Upper lobe of right lung (tissue), 1 donor: ENCODE data around the gene AIRE. TPM values are rescaled to one million over a fixed set of nuclear protein-coding genes. Genes with fewer than 3 reads are reported as not detected.

Experiments
- ATAC-seq: fragments of 200-7000 bp; cut with Tn5 transposase; one replicate; pipeline ENCODE4 v1.9.1; 2020; ENCODE audit warnings: mild to moderate bottlenecking, moderate library complexity
- DNase-seq: peaks from one replicate; pipeline ENCODE4 v3.0.0-alpha.2; 2020
- H3K27ac ChIP-seq: fragments of 200-600 bp; one replicate; pipeline ENCODE4 v1.8.0; 2022
- H3K27me3 ChIP-seq: fragments of 200-600 bp; one replicate; pipeline ENCODE4 v1.8.0; 2022; ENCODE audit warnings: mild to moderate bottlenecking
- H3K36me3 ChIP-seq: fragments of 200-600 bp; one replicate; pipeline ENCODE4 v1.8.0; 2022
- H3K4me1 ChIP-seq: fragments of 200-600 bp; one replicate; pipeline ENCODE4 v1.8.0; 2022
- H3K4me3 ChIP-seq: fragments of 200-600 bp; one replicate; pipeline ENCODE4 v1.8.0; 2022; ENCODE audit warnings: mild to moderate bottlenecking
- H3K9me3 ChIP-seq: fragments of 200-600 bp; one replicate; pipeline ENCODE4 v1.8.0; 2022
- CTCF ChIP-seq: fragments of 200-600 bp; IDR thresholded peaks from one replicate; pipeline ENCODE4 v1.8.0; 2022; ENCODE audit warnings: antibody characterized with exemption
- intact Hi-C: fragments of 100-400 bp; cut with DNase I; formaldehyde crosslinking; loops from one replicate; pipeline ENCODE4 v1.11.0; 2022
- total RNA-seq: library from RNA; stranded (reverse); fragmentation: NEBNext Ultra II Directional; extraction: Animal tissue kit (Norgen Biotek cat#: 25700); gene quantifications from one replicate; pipeline ENCODE4 v1.2.1, GENCODE V29; 2021
- donor health status: DM: no; HTN: yes; CAD: no; lungs with severe emphysema.

The AIRE gene
- total RNA-seq, 1 donor from 2014 or later: not detected

- Histone ChIP-seq H3K4me1 (no peaks in the 10 kb centered on the region), H3K27ac (no peak within 1 kb of the TSS), H3K27me3 (no peaks in the 10 kb centered on the region), H3K36me3 (no peaks in the 10 kb centered on the region), H3K9me3 (no peaks in the 10 kb centered on the region), H3K4me3 (no peak within 1 kb of the TSS)
- ATAC-seq (no peak), DNase-seq (no peak)
- intact Hi-C loops: no loop called here
- TF ChIP-seq CTCF: no peak
Measured at GRCh38 chr21:44261675-44262295, 23.9 kb upstream of the AIRE start, which contains the start of gene DNMT3L. Gene DNMT3L (minus strand): TSS chr21:44261897. CDS start chr21:44261259, 638 bp downstream.

GRCh38 chr21:44262338-44263056, 23.2 kb upstream of the AIRE start:
- H3K9me3 ChIP-seq: no peaks in the 10 kb centered on the region
- H3K27ac ChIP-seq: no peak overlapping the region
- H3K27me3 ChIP-seq: no peaks in the 10 kb centered on the region
- no peaks in the 10 kb centered on the region for H3K36me3 ChIP-seq
- no peak overlapping the region for H3K4me3 ChIP-seq
- intact Hi-C loops: no loop called here
- H3K4me1 ChIP-seq: no peaks in the 10 kb centered on the region
- DNase-seq: no peak
- no peak for ATAC-seq
- no peak for TF ChIP-seq CTCF

GRCh38 chr21:44263221-44263760, 22.4 kb upstream of the AIRE start:
- H3K4me1 ChIP-seq: no peaks in the 10 kb centered on the region
- no peak overlapping the region for H3K27ac ChIP-seq
- H3K36me3 ChIP-seq: no peaks in the 10 kb centered on the region
- ATAC-seq (no peak), DNase-seq (no peak)
- H3K4me3 ChIP-seq: no peak overlapping the region
- no peak for TF ChIP-seq CTCF
- no peaks in the 10 kb centered on the region for H3K27me3 ChIP-seq
- H3K9me3 ChIP-seq: no peaks in the 10 kb centered on the region
- intact Hi-C loops: no loop called here

- no peak for TF ChIP-seq CTCF
- Histone ChIP-seq H3K36me3 (no peaks in the 10 kb centered on the region), H3K4me3 (no peak overlapping the region), H3K9me3 (no peaks in the 10 kb centered on the region), H3K4me1 (no peaks in the 10 kb centered on the region), H3K27me3 (no peaks in the 10 kb centered on the region), H3K27ac (no peak overlapping the region)
- DNase-seq (no peak), ATAC-seq (no peak)
- intact Hi-C loops: no loop called here
Measured at GRCh38 chr21:44263768-44264167, 21.9 kb upstream of the AIRE start.

GRCh38 chr21:44265734-44266270, 19.9 kb upstream of the AIRE start:
- TF ChIP-seq CTCF: no peak
- no peak for DNase-seq
- H3K4me3 ChIP-seq: no peak overlapping the region

More at GRCh38 chr21:44265734-44266270, 19.9 kb upstream of the AIRE start:
- Histone ChIP-seq H3K27me3 (no peaks in the 10 kb centered on the region), H3K9me3 (no peaks in the 10 kb centered on the region), H3K4me1 (no peaks in the 10 kb centered on the region), H3K27ac (no peak overlapping the region), H3K36me3 (no peaks in the 10 kb centered on the region)
- intact Hi-C loops: no loop called here
- no peak for ATAC-seq
